ENCODE measurements around the gene CFAP46.
"Not testable (repeated sequence)": the region's sequence is repeated elsewhere in the genome, so short reads cannot be mapped to it uniquely, and the experiment has no call there.

CFAP46 gene

DNA sequence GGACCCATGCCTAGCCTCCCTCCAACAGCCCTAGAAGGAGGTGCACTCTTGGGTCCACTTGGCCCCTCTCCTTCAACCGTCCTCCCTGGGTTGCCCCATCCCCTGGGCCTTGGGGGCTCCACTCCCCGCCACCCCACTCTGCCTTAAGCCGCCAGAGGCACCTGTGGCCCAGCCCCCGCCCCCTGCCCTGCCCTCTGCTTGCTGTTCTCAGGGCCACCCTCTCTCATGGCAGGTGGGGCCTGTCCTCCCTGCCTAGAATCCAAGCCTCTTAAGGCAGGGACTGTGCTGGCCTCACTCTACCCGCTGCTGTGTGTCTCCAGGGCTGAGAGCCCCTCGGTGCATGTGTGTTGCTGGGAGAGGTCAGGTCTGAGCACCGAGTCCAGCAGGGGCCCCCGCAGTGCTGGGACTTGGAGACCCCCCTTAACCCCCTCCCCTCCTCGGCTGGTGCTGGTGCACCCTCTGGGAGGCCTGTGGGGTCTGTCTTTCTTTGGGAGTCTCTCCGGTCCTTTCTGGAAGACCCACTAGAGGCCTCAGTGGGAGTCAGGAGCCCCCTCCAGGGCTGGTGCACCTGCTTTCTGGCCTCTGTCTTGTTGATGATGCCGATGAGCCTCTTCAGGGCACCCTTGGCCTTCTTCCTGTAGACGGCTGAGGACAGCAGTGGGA is 43.8 kb downstream of the CFAP46 start:
- DNase-seq = no peak

DNA sequence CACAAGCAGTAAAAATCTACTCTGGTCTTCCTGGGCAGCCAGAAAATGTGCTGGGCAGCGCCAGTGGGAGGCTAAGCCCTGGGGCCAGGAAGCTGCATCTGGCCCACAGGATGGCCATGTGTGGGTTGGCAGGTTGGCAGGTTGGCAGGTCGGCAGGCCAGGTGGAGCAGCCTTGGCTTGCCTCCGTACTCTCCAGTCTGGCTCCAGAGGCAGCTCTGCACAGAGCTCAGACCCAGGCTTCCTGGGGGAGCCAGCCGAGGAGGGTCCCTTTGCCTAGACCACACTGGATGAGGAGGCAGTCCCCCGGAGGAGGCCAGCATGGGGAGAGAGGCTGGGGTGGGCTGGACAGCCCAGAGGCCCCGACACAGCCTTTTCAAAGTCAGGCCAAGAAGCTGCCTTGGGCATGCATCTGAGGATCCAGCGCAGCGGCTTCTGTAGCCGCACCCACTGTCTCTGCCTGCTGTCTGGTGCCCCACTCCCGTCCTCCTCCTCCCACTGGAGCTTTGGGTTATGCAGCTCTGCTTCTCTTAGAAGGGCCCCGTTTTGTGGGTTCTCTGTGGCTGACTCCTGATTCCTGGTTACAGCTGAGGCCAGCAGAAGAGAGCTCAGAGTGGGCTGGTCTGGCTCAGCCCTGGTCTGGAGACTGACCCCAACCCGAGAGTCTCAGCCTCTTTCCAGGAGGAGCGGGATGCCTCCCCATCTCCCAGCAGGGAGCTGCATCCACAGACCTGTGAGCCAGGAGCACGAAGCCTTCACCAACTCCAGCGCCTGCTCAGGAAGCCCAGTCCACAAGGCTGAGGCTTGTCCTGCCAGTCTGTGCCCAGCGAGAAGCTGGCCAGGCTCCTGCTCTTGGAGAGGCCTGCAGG is 44.6 kb downstream of the CFAP46 start:
- DNase-seq = no peak

DNA sequence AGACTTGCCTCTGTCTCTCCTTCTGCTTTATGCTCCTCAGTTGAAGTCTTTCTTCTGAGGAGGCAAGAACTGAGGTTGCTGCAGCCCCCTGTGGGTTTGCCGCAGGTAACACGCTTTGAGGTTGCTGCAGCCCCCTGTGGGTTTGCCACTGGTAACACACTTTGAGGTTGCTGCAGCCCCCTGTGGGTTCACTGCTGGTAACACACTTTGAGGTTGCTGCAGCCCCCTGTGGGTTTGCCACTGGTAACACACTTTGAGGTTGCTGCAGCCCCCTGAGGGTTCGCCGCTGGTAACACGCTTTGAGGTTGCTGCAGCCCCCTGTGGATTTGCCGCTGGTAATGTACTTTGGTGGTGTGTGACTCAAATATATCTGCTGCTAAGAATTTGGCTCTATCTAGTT is 48.6 kb downstream of the CFAP46 start:
- DNase-seq = not testable (repeated sequence)

DNA sequence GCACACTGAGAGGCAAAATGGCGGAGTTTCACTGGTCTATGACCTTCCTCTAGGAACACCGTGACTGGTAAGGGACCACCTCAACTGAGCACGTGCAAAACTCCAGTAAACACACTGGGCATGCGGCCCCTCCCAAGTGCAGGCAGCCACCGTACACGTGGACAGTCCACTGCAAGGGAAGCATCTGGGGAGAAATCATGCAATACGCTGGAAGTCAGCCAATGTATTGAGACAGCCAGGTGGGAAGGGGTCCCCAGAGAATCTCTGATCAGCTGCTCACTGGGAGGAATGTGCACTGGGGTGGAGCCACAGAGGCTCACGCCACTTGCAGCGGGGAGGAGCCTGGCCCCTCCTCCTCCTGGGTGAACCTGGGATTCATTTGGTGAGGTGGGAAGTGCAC is 49.3 kb downstream of the CFAP46 start:
- no peak for DNase-seq

DNA sequence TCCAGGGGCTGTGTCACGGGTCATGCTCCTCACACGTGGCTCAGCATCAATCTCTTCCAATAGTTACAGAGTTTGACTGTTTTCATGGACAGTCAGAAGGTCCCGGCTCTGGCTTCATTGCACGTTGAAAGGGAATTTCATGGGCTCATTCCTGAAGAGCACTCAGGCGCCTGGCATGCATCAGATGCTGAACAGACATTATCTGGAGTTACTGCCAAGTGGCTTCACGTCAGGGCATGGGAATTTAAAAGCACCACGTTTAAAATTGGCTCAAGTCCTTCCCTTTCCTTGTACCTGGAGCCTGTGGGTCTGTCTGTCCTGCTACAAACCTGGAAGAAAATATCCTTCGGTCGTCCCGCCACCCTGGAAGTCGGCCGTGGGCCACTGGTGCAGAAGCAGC is 50.4 kb downstream of the CFAP46 start:
- DNase-seq = no peak

DNA sequence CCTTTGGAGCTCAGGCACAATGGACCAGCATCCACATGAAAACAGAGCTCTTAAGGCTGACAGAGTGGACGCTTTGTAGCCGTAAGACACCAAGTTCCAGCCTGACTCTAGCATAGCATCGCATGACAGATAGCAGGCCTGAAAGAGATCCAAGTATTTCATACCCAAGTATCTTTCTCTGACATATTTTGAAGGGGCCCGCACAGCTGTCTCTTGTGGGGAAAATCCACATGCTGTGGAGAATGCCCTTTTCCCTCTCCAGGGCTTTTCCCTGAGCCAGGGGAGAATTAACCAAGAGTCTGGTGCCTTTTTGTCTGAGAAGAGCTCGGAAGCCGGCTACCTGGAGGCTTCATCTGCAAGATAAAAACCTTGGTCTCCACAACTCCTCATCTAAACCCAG is 51.0 kb downstream of the CFAP46 start:
- DNase-seq = no peak

DNA sequence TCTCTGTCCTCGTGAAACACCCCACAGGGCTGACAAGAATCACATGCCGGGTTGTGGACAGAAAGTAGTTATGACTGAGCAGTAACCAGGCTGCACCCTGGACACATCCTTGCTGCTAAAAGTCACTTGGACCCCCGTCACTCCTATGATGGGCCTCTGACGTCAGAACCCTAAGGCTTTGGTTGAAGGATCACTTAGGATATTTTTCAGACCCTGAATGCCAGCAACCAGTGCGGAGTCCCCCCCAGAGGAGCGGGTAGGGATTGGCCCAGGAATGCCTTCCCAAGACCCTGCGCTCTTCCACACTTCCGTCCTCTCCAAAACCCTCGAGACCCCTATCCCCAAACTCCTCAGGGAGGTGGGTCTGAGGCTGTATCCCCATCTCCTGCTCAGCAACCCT is 52.1 kb downstream of the CFAP46 start:
- DNase-seq = no peak

DNA sequence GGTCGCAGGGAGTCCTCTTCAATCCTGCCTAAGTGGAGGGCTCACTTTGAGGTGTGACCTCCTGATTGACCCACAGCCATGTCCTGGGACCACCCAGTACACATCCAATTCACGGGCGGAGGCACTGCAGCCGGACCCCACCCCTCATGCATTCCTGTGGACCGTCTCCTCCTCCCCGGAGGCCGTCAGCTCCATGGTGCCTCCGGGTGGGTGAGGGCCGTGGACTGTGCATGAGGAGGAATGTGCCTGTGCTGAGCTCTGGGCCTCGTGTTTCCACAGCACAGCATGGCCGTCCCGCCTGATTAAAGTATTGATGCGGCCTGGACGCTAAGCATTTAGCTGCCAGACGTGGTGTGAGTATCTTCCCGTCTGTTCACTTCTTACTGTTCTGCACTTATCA is 52.8 kb downstream of the CFAP46 start:
- no peak for DNase-seq

DNA sequence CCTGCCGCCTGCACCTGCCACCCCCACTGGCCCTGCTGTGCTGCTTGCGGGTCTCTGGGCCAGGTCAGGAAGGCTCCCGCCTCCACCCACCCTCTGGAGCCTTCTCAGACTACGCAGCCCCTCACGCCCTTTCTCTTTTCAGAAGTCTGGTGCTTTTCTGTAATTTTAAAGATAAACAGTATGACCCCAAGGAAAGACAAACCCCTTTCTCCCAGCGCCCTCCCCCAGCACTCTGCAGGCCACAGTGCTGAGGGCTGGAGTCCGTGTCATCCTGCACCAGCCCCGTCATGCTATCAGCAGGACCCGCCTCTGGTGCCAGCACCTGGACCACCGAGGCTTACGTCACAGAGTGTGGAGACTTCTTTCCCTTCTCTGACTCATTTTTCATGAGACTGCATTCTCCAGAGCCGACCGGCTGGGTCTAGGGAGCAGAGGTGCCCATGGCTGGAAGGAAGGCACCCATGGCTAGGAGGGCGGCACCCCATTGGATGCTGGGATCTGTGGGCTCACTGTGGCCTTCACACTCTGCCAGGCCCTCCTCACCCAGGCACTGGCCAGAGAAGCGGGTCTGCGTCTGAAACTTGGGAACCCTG is 53.4 kb downstream of the CFAP46 start:
- no peak for DNase-seq

DNA sequence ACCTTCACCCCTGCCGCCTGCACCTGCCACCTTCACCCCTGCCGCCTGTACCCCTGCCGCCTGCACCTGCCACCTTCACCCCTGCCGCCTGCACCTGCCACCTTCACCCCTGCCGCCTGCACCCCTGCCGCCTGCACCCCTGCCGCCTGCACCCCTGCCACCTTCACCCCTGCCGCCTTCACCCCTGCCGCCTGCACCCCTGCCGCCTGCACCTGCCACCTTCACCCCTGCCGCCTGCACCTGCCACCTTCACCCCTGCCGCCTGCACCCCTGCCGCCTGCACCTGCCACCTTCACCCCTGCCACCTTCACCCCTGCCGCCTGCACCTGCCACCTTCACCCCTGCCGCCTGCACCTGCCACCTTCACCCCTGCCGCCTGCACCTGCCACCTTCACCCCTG is 53.9 kb downstream of the CFAP46 start:
- not testable (repeated sequence) for DNase-seq

DNA sequence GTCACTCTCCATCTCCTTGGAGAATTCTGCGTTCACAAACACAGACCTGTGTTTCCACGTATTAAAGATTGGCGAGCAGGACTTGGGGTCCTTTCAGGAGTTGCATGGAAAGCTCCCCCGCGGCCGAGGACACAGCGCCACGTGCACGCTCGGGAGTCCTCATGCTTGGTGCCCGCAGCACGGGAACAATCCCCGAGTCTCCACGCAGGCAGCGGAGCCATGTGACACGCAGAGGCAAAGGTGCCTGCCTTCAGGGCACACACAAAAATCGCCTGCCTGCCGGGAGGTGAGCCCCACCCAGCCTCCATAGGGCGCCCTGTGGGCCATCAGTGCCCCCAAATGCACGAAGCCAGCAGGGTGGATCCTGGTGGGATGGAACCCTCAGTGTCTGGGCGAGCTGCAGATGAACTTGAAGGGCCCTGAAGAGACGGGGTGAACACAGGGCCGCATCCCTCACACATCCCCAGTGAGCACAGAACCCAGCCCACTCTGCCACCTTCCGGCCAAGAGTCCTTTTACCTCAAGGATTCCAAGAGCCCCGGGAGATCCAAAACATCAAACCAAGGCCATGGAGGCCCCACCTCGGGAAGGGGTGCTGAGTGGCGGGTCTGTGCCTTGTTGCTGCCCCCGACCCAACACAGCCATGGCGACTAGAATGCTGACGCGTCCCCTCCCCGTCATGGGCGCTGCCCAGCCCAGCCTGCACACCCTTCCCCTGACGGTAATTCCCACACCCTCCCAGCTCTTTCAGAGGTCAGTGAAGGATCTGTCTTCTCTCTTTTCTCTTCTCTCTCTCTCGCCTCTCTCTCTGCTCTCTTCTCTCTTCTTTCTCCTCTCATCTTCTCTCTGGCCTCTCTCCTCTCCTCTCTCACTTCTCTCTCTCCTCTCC is 55.9 kb downstream of the CFAP46 start:
- no peak for DNase-seq

DNA sequence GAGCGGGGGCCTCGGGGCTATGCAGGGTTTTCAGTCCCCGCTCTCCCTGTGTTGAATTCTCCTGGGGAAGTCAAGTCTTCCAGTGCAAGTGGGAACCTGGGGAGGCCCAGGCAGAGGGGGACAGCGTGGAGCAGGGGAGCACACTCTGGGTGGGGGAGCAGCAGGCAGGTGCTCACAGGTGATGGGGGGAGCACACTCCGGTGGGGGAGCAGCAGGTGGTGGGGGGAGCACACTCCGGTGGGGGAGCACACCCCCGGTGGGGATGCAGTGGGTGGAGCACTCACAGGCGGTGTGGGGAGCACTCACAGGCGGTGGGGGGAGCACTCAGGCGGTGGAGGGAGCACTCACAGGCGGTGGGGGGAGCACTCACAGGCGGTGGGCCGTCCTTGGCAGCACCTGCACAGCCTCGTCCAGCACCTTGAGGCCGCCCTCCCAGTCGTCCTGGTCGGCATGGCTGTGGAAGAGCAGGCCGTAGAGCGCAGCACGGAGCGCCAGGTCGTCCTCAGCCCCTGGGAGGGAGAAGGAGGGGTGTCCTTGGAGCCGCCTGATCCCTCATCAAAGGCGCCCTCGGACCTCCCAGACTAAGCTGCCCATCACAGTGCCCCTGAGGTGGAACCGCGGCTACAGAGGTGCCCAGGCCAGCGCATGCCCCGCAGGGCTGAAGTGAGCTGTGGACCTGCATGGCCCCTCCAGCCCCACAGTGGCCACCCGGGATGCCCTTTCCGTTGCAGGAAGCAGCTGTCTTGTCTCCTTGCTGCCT is 56.7 kb downstream of the CFAP46 start:
- DNase-seq = no peak

DNA sequence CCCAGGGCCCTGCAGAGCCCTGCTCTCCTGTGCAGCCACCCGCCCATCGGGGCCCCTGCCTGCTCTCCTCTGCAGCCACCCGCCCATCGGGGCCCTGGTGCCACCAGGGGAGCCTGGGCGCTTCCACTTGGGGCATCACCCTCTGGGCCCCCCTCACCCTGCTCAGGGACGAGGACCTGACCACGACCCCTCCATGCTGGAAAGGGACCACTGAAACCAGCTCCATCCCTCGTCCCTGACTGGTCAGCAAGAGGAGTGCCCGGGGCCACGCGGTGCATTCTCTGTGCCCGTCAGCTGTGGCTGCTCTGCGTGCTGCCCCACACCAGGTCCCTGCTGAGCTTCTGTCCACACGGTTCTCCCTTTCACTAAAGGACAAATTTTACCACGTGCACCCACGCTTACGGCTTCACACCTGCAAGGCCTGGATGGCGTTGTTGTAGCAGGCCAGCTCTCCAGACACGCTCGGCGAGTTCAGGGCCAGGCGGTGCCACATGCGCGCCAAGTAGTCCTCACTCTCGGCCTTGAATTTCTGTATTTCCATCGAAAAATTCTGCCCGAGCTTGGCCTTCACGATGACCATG is 57.6 kb downstream of the CFAP46 start:
- DNase-seq = no peak

DNA sequence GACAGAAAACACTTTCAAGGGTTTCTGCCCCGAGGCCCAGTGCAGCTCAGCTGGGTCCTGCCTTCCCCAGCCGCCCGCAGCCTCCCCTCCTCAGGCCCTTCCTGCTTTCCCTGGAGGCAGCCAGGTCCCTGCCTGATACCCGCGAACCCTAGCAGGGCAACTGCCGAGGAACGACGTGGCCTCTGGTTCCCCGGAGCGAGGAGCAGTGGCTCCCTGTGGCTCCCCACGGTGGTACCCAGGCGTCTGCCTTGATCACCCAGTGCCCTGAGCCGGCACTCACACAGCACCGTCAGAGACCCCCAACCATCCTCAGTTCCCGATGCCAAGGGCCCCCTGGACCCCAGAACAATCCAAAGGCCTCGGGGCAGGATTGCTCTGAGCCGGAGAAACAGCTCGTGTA is 58.3 kb downstream of the CFAP46 start:
- no peak for DNase-seq

DNA sequence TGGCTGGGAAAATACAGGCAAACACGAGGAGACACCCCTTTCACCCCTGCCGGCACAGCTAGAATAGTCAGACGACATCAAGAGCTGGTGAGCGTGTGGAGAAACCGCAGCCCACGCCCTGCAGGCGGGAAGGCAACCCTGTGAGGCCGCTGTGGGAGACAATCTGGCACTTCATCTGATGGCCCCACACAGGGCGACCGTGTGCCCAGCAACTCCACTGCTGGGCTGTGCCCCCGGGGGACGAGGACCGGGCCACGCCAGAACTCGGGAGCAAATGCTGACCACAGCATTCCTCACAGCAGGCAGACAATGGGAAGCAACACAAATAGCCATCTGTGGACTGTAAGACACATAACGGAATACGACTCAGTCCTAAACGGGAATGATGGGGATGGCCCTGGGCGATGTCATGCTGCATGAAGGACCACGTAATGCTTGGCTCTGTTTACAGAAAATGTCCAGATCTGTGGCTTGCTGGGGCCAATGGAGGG is 58.9 kb downstream of the CFAP46 start:
- DNase-seq = no peak

DNA sequence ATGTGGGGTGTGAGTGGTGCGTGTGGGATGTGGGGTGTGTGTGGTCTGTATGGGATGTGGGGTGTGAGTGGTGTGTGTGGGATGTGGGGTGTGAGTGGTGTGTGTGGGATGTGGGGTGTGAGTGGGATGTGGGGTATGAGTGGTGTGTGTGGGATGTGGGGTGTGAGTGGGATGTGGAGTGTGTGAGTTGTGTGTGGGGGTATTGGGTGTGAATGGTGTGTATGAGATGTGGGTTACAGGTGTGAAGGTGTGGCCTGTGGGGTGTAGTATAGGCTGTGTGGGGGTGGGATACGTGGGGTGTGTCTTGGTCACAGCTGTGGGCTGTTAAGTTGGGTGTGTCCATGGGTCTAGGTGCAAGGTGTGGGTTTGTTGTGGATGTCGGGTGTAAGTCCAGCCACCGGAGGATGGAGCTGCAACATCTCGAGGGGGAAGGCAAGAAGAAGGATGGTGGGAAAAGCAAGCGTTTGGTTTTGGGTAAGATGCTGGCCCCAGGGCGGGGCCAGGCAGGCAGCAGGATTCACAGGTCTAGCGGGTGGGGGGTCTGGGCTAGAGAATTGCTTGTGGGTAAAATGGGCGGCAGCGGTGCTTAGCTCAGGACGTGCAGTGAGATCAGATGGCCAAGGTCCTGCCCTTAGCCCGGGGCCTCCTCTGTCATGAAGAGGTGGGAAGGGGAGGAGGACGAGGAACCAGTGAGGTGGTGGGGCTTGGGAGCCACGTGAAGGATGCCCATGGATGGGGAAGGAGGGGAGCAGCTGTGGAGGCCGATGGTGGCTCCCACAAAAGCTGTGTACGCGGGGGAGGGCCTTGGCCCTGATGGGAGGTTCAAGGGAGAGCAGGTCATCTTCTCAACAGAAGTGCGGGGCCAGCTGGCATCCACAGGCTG is 60.1 kb downstream of the CFAP46 start:
- no peak for DNase-seq

DNA sequence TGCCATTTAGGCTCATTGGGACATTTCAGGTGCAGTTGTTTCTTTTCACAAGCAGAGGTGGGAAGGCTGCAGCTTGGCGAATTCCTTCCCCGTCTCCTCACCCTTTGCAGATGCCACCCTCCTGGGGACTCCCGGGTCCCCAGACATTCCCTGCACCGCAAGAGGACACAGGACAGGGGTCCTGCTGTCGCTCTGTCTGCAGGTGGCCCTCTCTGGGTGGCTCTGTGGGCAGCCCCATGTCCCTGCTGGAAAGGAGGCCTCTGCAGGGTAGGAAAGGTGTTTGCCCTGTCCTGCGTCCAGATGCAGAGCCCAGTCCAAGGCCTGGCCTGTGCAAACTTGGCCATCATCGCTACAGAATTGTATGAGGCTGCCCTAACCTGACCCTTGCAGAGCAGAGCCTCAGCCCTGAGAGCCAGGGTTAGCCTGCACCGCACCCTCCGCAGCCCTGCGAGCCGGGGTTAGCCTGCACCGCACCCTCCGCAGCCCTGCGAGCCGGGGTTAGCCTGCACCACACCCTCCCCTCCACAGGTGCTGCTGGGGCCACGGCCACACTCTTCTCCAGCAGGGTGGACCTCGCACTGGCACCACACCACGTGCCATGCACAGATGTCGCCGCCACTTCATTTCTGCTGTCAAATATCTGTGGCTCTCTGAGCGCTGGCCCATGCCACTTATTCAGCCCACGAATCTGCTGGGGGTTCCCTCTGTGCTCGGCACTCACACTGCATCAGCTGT is 61.0 kb downstream of the CFAP46 start:
- DNase-seq = no peak

DNA sequence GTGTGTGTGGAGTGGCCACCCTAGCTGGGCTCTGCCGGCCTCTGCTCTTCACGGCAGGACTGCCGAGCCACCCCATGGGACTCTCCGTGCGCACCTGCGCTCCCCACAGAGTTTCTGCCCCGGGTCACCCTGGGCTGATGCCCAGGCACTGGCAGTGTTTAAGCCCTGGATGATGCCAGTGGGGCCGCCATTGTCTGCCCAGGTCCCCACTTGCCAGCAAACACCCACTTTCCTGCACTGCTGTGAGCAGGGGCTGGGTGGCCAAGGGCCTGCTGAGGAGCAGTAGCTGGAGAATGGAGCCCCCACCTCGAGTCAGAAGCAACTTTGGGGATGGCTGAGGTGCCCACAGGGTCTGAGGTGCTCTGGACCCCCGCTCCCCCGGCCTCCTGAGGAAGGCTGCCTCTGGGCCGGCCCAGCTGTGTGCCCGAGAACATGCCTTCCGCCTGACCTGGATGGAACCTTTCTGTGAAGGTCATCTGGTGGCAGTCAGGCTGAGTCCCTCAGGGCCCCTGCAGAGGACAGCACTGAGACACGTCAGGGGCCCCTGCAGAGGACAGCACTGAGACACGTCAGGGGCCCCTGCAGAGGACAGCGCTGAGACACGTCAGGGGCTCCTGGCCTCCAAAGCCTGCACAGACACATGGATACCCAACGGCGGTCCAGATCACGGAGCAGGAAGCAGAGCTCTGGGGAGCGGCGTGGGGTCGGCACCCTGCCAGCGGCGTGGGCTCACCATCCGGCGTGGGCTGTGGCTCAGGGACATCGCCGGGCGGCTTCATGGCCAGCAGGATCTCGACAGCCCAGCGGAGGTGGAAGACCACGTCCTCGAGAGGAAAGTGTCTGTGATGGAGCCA is 62.0 kb downstream of the CFAP46 start:
- DNase-seq = no peak

All from GOT3 (cell line).